GM18951 (cell line): ENCODE data around the gene RMND5A.

ENCODE experiments used
- POLR2A ChIP-seq: IDR thresholded peaks from 4 replicates; pipeline ENCODE4 v1.6.1; 2011; ENCODE audit warnings: mild to moderate bottlenecking; ENCODE audit not compliant: insufficient read length, insufficient read depth; ENCODE audit errors: extremely low read depth
- in situ Hi-C: fragments of 300-500 bp; cut with MboI; formaldehyde crosslinking; loops from one replicate; pipeline ENCODE4 v1.12.0; 2022; ENCODE audit warnings: low sequenced_read_pairs, mixed read lengths, inconsistent platforms; ENCODE audit not compliant: unreplicated experiment

Gene RMND5A

GRCh38 chr2:86787736-86788135 is 67.6 kb downstream of the RMND5A start:
- TF ChIP-seq POLR2A = no peak
- in situ Hi-C loops = no loop called here

GRCh38 chr2:86788165-86788564 is 68.1 kb downstream of the RMND5A start:
- no peak for TF ChIP-seq POLR2A
- in situ Hi-C loops = no loop called here

GRCh38 chr2:86788881-86789686 is 69.0 kb downstream of the RMND5A start:
- no peak for TF ChIP-seq POLR2A
- in situ Hi-C loops = no loop called here

GRCh38 chr2:86789687-86790133 is 69.6 kb downstream of the RMND5A start:
- TF ChIP-seq POLR2A = no peak
- in situ Hi-C loops = no loop called here

GRCh38 chr2:86790134-86790675 is 70.1 kb downstream of the RMND5A start:
- TF ChIP-seq POLR2A = no peak
- in situ Hi-C loops = no loop called here

GRCh38 chr2:86790676-86791572 is 70.8 kb downstream of the RMND5A start, which contains the start of gene CD8A:
TSS of gene CD8A (minus strand) at chr2:86790913. CDS start at chr2:86790825, 88 bp downstream.
- TF ChIP-seq POLR2A = no peak
- in situ Hi-C loops = no loop called here

- in situ Hi-C loops = no loop called here
- no peak for TF ChIP-seq POLR2A
These were observed 71.5 kb downstream of the RMND5A start for GRCh38 chr2:86791573-86791972.

GRCh38 chr2:86793752-86794151 is 73.7 kb downstream of the RMND5A start:
- no peak for TF ChIP-seq POLR2A
- in situ Hi-C loops = no loop called here

GRCh38 chr2:86794861-86795260 is 74.8 kb downstream of the RMND5A start:
- TF ChIP-seq POLR2A = no peak
- in situ Hi-C loops = no loop called here

- TF ChIP-seq POLR2A = no peak
- in situ Hi-C loops = no loop called here
These were observed 80.9 kb downstream of the RMND5A start for GRCh38 chr2:86800856-86801567.

- TF ChIP-seq POLR2A = no peak
- in situ Hi-C loops = no loop called here
These were observed 86.2 kb downstream of the RMND5A start for GRCh38 chr2:86806059-86806857.

- in situ Hi-C loops = no loop called here
- TF ChIP-seq POLR2A = no peak
These were observed 87.0 kb downstream of the RMND5A start for GRCh38 chr2:86807133-86807467.
